Activated B cell treated with CpG ODN at 0.5 μM for 24 hours (primary cell): ENCODE data around the gene CCT6B. TPM values are rescaled to one million over a fixed set of nuclear protein-coding genes. Genes with fewer than 3 reads are reported as not detected.

Source experiments
- ATAC-seq: fragments of 200-7000 bp; cut with Tn5 transposase; one replicate; pipeline ENCODE4 v1.10.0; 2021; ENCODE audit warnings: low read depth, mild to moderate bottlenecking, moderate library complexity
- CTCF ChIA-PET: fragments of 350-600 bp; sonication (Branson Sonifier 250); formaldehyde crosslinking; loops from one replicate; lab custom pipeline; 2021; ENCODE audit warnings: antibody characterized with exemption; lab: Charles Lee
- POLR2A ChIA-PET: fragments of 350-600 bp; sonication (Branson Sonifier 250); formaldehyde crosslinking; loops from one replicate; lab custom pipeline; 2021; ENCODE audit warnings: antibody characterized with exemption; lab: Charles Lee
- DNase-seq: peaks from one replicate; pipeline ENCODE4 v3.0.0; 2022
- H3K27ac Mint-ChIP-seq: one replicate; pipeline ENCODE4 v1.8.0; 2020; ENCODE audit warnings: mixed read lengths
- H3K27me3 Mint-ChIP-seq: one replicate; pipeline ENCODE4 v1.8.0; 2021; ENCODE audit warnings: mixed read lengths
- H3K36me3 Mint-ChIP-seq: one replicate; pipeline ENCODE4 v1.8.0; 2021; ENCODE audit warnings: low read depth, mixed read lengths
- H3K4me1 Mint-ChIP-seq: one replicate; pipeline ENCODE4 v1.8.0; 2021; ENCODE audit warnings: mixed read lengths
- H3K4me3 Mint-ChIP-seq: one replicate; pipeline ENCODE4 v1.8.0; 2020; ENCODE audit warnings: mild to moderate bottlenecking, mixed read lengths
- H3K9me3 Mint-ChIP-seq: one replicate; pipeline ENCODE4 v1.8.0; 2020; ENCODE audit warnings: mixed read lengths
- CTCF ChIP-seq: fragments of 200-600 bp; IDR thresholded peaks from one replicate; pipeline ENCODE4 v1.8.0; 2022; ENCODE audit warnings: antibody characterized with exemption, mild to moderate bottlenecking
- intact Hi-C: fragments of 100-400 bp; cut with micrococcal nuclease; formaldehyde crosslinking; loops from one replicate; pipeline ENCODE4 v1.15.1; 2024
- total RNA-seq: library from RNA; stranded (reverse); gene quantifications from 2 replicates; pipeline ENCODE4 v1.2.3, GENCODE V29; 2022

The CCT6B gene
- total RNA-seq, 1 donor from 2014 or later: 2.1 TPM

DNA sequence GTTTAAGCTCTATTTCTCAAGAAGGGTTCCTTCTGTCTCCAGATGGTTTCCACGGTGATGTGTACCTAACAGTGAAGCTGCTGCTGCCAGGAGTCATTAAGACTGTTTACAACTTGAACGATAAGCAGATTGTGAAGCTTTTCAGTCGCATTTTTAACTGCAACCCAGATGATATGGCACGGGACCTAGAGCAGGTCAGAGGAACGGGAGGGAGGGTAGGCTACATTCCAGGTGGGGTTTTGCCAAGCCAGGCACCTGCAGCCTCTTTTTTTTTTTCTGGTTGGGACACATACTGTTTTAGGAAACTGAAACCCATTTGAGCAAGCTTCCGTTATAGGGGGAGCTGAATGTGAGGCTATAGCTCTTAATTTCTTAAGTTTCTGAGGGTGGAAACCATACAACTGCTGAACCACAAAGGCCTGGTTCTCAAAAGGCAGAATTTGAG is 29.7 kb upstream of the CCT6B start:
- TF ChIP-seq CTCF: no peak
- no peak overlapping the region for H3K4me3 Mint-ChIP-seq
- H3K9me3 Mint-ChIP-seq: no peaks in the 10 kb centered on the region
- ChIA-PET POLR2A (interaction anchor here (0.9 kb wide), 1 partner anchor 9 kb away, joined by 4 read pairs; no protein-coding TSS in a partner anchor), CTCF (no interaction called here)
- peaks cover 3% of the 10 kb centered on the region for H3K4me1 Mint-ChIP-seq
- DNase-seq (no peak), ATAC-seq (no peak)
- no peak overlapping the region for H3K27ac Mint-ChIP-seq
- H3K27me3 Mint-ChIP-seq: no peaks in the 10 kb centered on the region
- H3K36me3 Mint-ChIP-seq: peaks cover 89% of the 10 kb centered on the region
- intact Hi-C loops: no loop called here

DNA sequence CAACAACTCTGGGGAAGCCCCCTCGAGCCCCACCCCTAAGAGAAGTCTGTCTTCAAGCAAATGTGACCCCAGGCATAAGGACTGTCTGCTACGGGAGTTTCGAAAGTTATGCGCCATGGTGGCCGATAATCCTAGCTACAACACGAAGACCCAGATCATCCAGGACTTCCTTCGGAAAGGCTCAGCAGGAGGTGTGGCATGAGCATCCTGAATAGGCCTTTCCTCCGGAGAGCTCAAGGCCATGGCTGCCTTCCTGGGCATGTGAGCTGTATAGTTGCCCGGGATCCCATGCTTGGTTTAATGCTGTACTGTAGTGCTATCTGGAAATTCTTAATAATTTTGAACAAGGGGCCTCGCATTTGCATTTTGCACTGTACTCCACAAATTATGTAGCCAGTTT is 28.2 kb upstream of the CCT6B start:
- H3K4me1 Mint-ChIP-seq: peaks cover 8% of the 10 kb centered on the region
- intact Hi-C loops: no loop called here

GRCh38 chr17:34988644-34989043 is 27.4 kb upstream of the CCT6B start:
- POLR2A ChIA-PET: no interaction called here
- H3K4me1 Mint-ChIP-seq: peaks cover 10% of the 10 kb centered on the region
- H3K27ac Mint-ChIP-seq: no peak overlapping the region
- no peaks in the 10 kb centered on the region for H3K9me3 Mint-ChIP-seq
- peaks cover 83% of the 10 kb centered on the region for H3K36me3 Mint-ChIP-seq
- no peak overlapping the region for H3K4me3 Mint-ChIP-seq
- no peaks in the 10 kb centered on the region for H3K27me3 Mint-ChIP-seq
- no peak for TF ChIP-seq CTCF
- intact Hi-C loops: no loop called here
- no peak for DNase-seq
- CTCF ChIA-PET: no interaction called here
- ATAC-seq: no peak

More for the DNA sequence above, 28.2 kb upstream of the CCT6B start:
- ATAC-seq: no peak
- H3K27ac Mint-ChIP-seq: no peak overlapping the region
- no peak for DNase-seq
- no peaks in the 10 kb centered on the region for H3K27me3 Mint-ChIP-seq
- H3K4me3 Mint-ChIP-seq: no peak overlapping the region
- H3K36me3 Mint-ChIP-seq: peaks cover 83% of the 10 kb centered on the region
- ChIA-PET CTCF (no interaction called here), POLR2A (no interaction called here)
- no peak for TF ChIP-seq CTCF
- H3K9me3 Mint-ChIP-seq: no peaks in the 10 kb centered on the region

GRCh38 chr17:34987232-34987631 is 26.0 kb upstream of the CCT6B start:
- no peak for ATAC-seq
- intact Hi-C loops: no loop called here

More at GRCh38 chr17:34987232-34987631, 26.0 kb upstream of the CCT6B start:
- Mint-ChIP-seq H3K4me3 (no peak overlapping the region), H3K27ac (no peak overlapping the region), H3K36me3 (peaks cover 75% of the 10 kb centered on the region), H3K4me1 (peaks cover 10% of the 10 kb centered on the region), H3K27me3 (no peaks in the 10 kb centered on the region), H3K9me3 (no peaks in the 10 kb centered on the region)
- POLR2A ChIA-PET: no interaction called here
- TF ChIP-seq CTCF: no peak
- DNase-seq: no peak
- CTCF ChIA-PET: no interaction called here
